Panc1 (cell line): ENCODE data around the gene SLC4A2. TPM values are rescaled to one million over a fixed set of nuclear protein-coding genes. Genes with fewer than 3 reads are reported as not detected.

ENCODE experiments used
- ATAC-seq: fragments of 200-7000 bp; cut with Tn5 transposase; 2 replicates; pipeline ENCODE4 v1.9.1; 2020; ENCODE audit warnings: mild to moderate bottlenecking, moderate library complexity
- BruUV-seq: library from RNA; stranded (reverse); fragments of 400-500 nt; replicated peaks from 2 replicates; lab custom pipeline; 2021; lab: Mats Ljungman, UMichigan
- CTCF ChIA-PET: fragments of 300-600 bp; sonication (Branson Sonifier 250); formaldehyde crosslinking; loops from one replicate; lab custom pipeline; 2022; ENCODE audit warnings: antibody characterized with exemption; lab: Charles Lee
- POLR2A ChIA-PET: fragments of 300-600 bp; sonication (Branson Sonifier 250); formaldehyde crosslinking; loops from one replicate; lab custom pipeline; 2022; ENCODE audit warnings: antibody characterized with exemption; lab: Charles Lee
- DNase-seq: peaks from one replicate; pipeline ENCODE4 v3.0.0-alpha.2; 2010; ENCODE audit warnings: low read depth, low spot score
- H3K27ac ChIP-seq: 2 replicates; pipeline ENCODE4 v1.5.1; 2011; ENCODE audit warnings: mild to moderate bottlenecking, low read length, inconsistent platforms
- H3K27me3 ChIP-seq: fragments of 200-500 bp; sonication (Bioruptor generic); 2 replicates; pipeline ENCODE4 v1.6.0; 2014; ENCODE audit warnings: low read length, inconsistent platforms; ENCODE audit not compliant: control insufficient read depth, insufficient read depth
- H3K36me3 ChIP-seq: fragments of 200-500 bp; sonication (Bioruptor generic); 2 replicates; pipeline ENCODE4 v1.5.1; 2014; ENCODE audit warnings: inconsistent platforms, mild to moderate bottlenecking, low read length, moderate library complexity; ENCODE audit not compliant: control insufficient read depth, insufficient read depth
- H3K4me1 ChIP-seq: 2 replicates; pipeline ENCODE4 v1.5.1; 2011; ENCODE audit warnings: inconsistent platforms, mild to moderate bottlenecking, low read length, moderate library complexity; ENCODE audit not compliant: control insufficient read depth, insufficient read depth
- H3K4me3 ChIP-seq, 2 experiments: 2 replicates each; pipeline ENCODE4 v1.5.1; 2011 to 2012; ENCODE audit warnings: low read depth in 2 of 2, low read length in 2 of 2, mild to moderate bottlenecking in 2 of 2, inconsistent platforms in 1 of 2, moderate library complexity in 1 of 2
- H3K9me3 ChIP-seq: fragments of 200-500 bp; sonication (Bioruptor generic); 2 replicates; pipeline ENCODE4 v1.5.1; 2014; ENCODE audit warnings: low read depth, mild to moderate bottlenecking, inconsistent platforms, low read length, moderate library complexity; ENCODE audit not compliant: control insufficient read depth, insufficient read depth
- CTCF ChIP-seq: fragments of 450-650 bp; IDR thresholded peaks from 2 replicates; pipeline ENCODE4 v1.5.1; 2017; ENCODE audit warnings: mild to moderate bottlenecking
- POLR2AphosphoS5 ChIP-seq: IDR thresholded peaks from 2 replicates; pipeline ENCODE4 v1.6.1; 2012; ENCODE audit warnings: mild to moderate bottlenecking, low read depth, low read length, moderate library complexity
- SIN3A ChIP-seq: IDR thresholded peaks from 2 replicates; pipeline ENCODE4 v1.6.1; 2012; ENCODE audit warnings: low read depth, mild to moderate bottlenecking, low read length, moderate library complexity, borderline replicate concordance; ENCODE audit not compliant: insufficient read depth
- TCF7L2 ChIP-seq: IDR thresholded peaks from 2 replicates; pipeline ENCODE4 v1.6.1; 2011; ENCODE audit warnings: mild to moderate bottlenecking, low read depth, low read length, inconsistent platforms
- in situ Hi-C: cut with HindIII; loops from 2 replicates; pipeline ENCODE4 v1.10.0; 2016; ENCODE audit warnings: low sequenced_read_pairs, low pct_unique_long_range_greater_than_20kb
- intact Hi-C: fragments of 100-400 bp; cut with micrococcal nuclease; formaldehyde crosslinking; loops from one replicate; pipeline ENCODE4 v1.10.0; 2022; ENCODE audit not compliant: unreplicated experiment
- total RNA-seq: library from RNA; stranded (reverse); gene quantifications from one replicate; pipeline ENCODE4 v1.2.1, GENCODE V29; 2021; ENCODE audit not compliant: unreplicated experiment
- TF ChIP-seq, protein P1 (sequence below), 2 experiments: IDR thresholded peaks; 2 replicates each; pipeline ENCODE4 v1.6.1; 2011 to 2012; ENCODE audit warnings: low read depth in 2 of 2, control low read depth in 1 of 2, low read length in 1 of 2, mild to moderate bottlenecking in 1 of 2, moderate library complexity in 1 of 2; ENCODE audit not compliant: insufficient read depth in 1 of 2

Gene SLC4A2
- total RNA-seq, 1 experiment from 2014 or later, result 580 TPM

- no peaks in the 10 kb centered on the region; the same call in 1 of the 2 replicates for H3K36me3 ChIP-seq
- in situ Hi-C loops (no loop called here), intact Hi-C loops (loop anchor here (5.0 kb wide), 1 partner anchor 37 kb away; no protein-coding TSS in a partner anchor)
- BruUV-seq, result no TSS peak
- H3K4me1 ChIP-seq, result peaks cover 44% of the 10 kb centered on the region
- POLR2A ChIA-PET, result no interaction called here
- ATAC-seq (no peak), DNase-seq (no peak)
- H3K9me3 ChIP-seq, result no peaks in the 10 kb centered on the region
- no peak overlapping the region for H3K27ac ChIP-seq
- no peaks in the 10 kb centered on the region for H3K27me3 ChIP-seq
- TF ChIP-seq CTCF (no peak), SIN3A (no peak), TCF7L2 (no peak), POLR2AphosphoS5 (no peak)
- TF ChIP-seq, protein P1, sequence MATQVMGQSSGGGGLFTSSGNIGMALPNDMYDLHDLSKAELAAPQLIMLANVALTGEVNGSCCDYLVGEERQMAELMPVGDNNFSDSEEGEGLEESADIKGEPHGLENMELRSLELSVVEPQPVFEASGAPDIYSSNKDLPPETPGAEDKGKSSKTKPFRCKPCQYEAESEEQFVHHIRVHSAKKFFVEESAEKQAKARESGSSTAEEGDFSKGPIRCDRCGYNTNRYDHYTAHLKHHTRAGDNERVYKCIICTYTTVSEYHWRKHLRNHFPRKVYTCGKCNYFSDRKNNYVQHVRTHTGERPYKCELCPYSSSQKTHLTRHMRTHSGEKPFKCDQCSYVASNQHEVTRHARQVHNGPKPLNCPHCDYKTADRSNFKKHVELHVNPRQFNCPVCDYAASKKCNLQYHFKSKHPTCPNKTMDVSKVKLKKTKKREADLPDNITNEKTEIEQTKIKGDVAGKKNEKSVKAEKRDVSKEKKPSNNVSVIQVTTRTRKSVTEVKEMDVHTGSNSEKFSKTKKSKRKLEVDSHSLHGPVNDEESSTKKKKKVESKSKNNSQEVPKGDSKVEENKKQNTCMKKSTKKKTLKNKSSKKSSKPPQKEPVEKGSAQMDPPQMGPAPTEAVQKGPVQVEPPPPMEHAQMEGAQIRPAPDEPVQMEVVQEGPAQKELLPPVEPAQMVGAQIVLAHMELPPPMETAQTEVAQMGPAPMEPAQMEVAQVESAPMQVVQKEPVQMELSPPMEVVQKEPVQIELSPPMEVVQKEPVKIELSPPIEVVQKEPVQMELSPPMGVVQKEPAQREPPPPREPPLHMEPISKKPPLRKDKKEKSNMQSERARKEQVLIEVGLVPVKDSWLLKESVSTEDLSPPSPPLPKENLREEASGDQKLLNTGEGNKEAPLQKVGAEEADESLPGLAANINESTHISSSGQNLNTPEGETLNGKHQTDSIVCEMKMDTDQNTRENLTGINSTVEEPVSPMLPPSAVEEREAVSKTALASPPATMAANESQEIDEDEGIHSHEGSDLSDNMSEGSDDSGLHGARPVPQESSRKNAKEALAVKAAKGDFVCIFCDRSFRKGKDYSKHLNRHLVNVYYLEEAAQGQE (IDR thresholded peaks at IDR 0.05; ENCODE audit: insufficient read depth in 1 of 2, low read depth in 2 of 2, low read length in 1 of 2), result no peak
- H3K4me3 ChIP-seq, result no peak overlapping the region
- CTCF ChIA-PET, result no interaction called here
These were observed 16.2 kb downstream of the SLC4A2 start for GRCh38 chr7:151075662-151075971.

DNA sequence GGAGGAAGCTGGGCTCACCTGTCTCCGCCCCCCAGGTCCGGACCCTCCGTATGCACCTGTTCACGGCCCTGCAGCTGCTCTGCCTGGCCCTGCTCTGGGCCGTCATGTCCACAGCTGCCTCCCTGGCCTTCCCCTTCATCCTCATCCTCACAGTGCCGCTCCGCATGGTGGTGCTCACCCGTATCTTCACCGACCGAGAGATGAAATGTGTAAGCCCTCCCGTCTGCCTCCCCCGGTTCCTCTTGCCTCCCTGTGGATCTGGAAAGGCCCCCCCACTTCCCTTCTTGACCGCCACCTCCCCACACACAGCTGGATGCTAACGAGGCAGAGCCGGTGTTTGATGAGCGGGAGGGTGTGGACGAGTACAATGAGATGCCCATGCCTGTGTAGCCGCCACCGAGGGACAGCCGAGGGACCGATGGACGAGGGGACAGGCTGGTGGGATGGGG is 16.6 kb downstream of the SLC4A2 start:
- no peak; the same call in 1 of the 2 replicates for TF ChIP-seq POLR2AphosphoS5
- no peak for TF ChIP-seq CTCF
- peaks cover 44% of the 10 kb centered on the region for H3K4me1 ChIP-seq
- H3K4me3 ChIP-seq, result no peak overlapping the region
- no peaks in the 10 kb centered on the region for H3K9me3 ChIP-seq
- intact Hi-C loops (loop anchor here (5.0 kb wide), 1 partner anchor 36 kb away; no protein-coding TSS in a partner anchor), in situ Hi-C loops (no loop called here)
- DNase-seq (no peak), ATAC-seq (no peak)
- H3K36me3 ChIP-seq, result no peaks in the 10 kb centered on the region; the same call in 1 of the 2 replicates
- H3K27me3 ChIP-seq, result no peaks in the 10 kb centered on the region
- peak overlapping the region; percentile 91 for H3K27ac ChIP-seq
- POLR2A ChIA-PET, result interaction anchor here (1.0 kb wide), 1 partner anchor 15 kb away, joined by 8 read pairs; no protein-coding TSS in a partner anchor
- TSS peak; percentile 84 for BruUV-seq
- CTCF ChIA-PET, result interaction anchor here (0.7 to 1.4 kb wide), 3 partner anchors 12 to 67 kb away, joined by 3 read pairs; no protein-coding TSS in a partner anchor
